Peyer's patch (tissue), 4 donors: ENCODE measurements around the gene GPD1L.

Experiments used
- CTCF ChIP-seq, 6 experiments: fragments of 450-650 bp in 4 of 6; fragments of 200-600 bp in 2 of 6; sonication (generic) in 1 of 6; IDR thresholded peaks; one replicate each; pipeline ENCODE4 v1.5.1; 2017 to 2019; ENCODE audit warnings: antibody characterized with exemption in 6 of 6, mild to moderate bottlenecking in 3 of 6, moderate library complexity in 1 of 6
- POLR2A ChIP-seq, 2 donors: fragments of 450-650 bp; IDR thresholded peaks; one replicate each; pipeline ENCODE4 v1.5.1; 2017; ENCODE audit warnings: antibody characterized with exemption in 2 of 2, mild to moderate bottlenecking in 2 of 2, moderate library complexity in 2 of 2

GRCh38 chr3:32132121-32132520, 25.7 kb downstream of the GPD1L start:
- TF ChIP-seq POLR2A (IDR thresholded peaks at IDR 0.05) (no peak), CTCF (IDR thresholded peaks at IDR 0.05) (no peak)
